K562 (cell line): ENCODE results near the gene RBM20. TPM values are rescaled to one million over a fixed set of nuclear protein-coding genes. Genes with fewer than 3 reads are reported as not detected.

Experiments
- ATAC-seq: fragments of 200-7000 bp; cut with Tn5 transposase; 3 replicates; pipeline ENCODE4 v1.9.1; 2020; ENCODE audit warnings: moderate library complexity
- BruUV-seq: library from RNA; stranded (reverse); fragments of 400-500 nt; replicated peaks from 2 replicates; lab custom pipeline; 2021; lab: Mats Ljungman, UMichigan
- CTCF ChIA-PET: fragments of 300-600 bp; formaldehyde crosslinking; extraction: SDS; loops from one replicate; lab custom pipeline; 2021; ENCODE audit warnings: low intra/inter-chr PET ratio; lab: Yijun Ruan, JAX
- POLR2A ChIA-PET: fragments of 300-600, 350-650 bp; sonication (Branson Sonifier 250); formaldehyde crosslinking; extraction: SDS; loops from one replicate; lab custom pipeline; 2021; ENCODE audit warnings: antibody characterized with exemption, inconsistent platforms; lab: Yijun Ruan, JAX
- DNase-seq, 4 experiments: peaks; one replicate each; pipeline versions ENCODE4 v3.0.0 to v3.0.0-alpha.2; 2011 to 2018; ENCODE audit warnings: low spot score in 3 of 4, mixed read lengths in 3 of 4; ENCODE audit errors: extremely low read depth in 1 of 4
- FAIRE-seq: peaks from 2 replicates; lab custom pipeline; 2011; peaks lifted over from hg19 to GRCh38; lab: Jason Lieb, UNC
- H2AFZ ChIP-seq: 2 replicates; pipeline ENCODE4 v1.6.0; 2011; ENCODE audit warnings: low read depth, low read length, control low read depth, inconsistent platforms
- H3K27ac ChIP-seq: fragments of 200-600 bp; 3 replicates; pipeline ENCODE4 v1.8.0; 2011; ENCODE audit warnings: low read depth, mild to moderate bottlenecking, control low read depth, inconsistent platforms, low read length, moderate library complexity, mixed read lengths; ENCODE audit errors: extremely low read depth
- H3K27me3 ChIP-seq, 2 experiments: fragments of 300-600 bp in 1 of 2; 2 replicates in 1 of 2; 3 replicates in 1 of 2; pipeline versions ENCODE4 v1.6.0 to v1.8.0; 2011; ENCODE audit warnings: inconsistent platforms in 2 of 2, low read length in 2 of 2, mild to moderate bottlenecking in 1 of 2, mixed read lengths in 1 of 2, moderate library complexity in 1 of 2; ENCODE audit not compliant: control insufficient read depth in 2 of 2, insufficient read depth in 2 of 2
- H3K36me3 ChIP-seq: fragments of 300-600 bp; 3 replicates; pipeline ENCODE4 v1.8.0; 2011; ENCODE audit warnings: mild to moderate bottlenecking, low read length, inconsistent platforms; ENCODE audit not compliant: control insufficient read depth, insufficient read depth
- H3K4me1 ChIP-seq, 2 experiments: fragments of 200-600 bp in 1 of 2; replicated peaks in 1 of 2; 2 replicates in 1 of 2; 3 replicates in 1 of 2; pipeline versions ENCODE4 v1.5.1 to v1.8.0; 2011; ENCODE audit warnings: inconsistent platforms in 2 of 2, low read length in 2 of 2, mild to moderate bottlenecking in 1 of 2, mixed read lengths in 1 of 2, moderate library complexity in 1 of 2; ENCODE audit not compliant: control insufficient read depth in 2 of 2, insufficient read depth in 2 of 2
- H3K4me2 ChIP-seq: 2 replicates; pipeline ENCODE4 v1.6.1; 2011; ENCODE audit warnings: low read length, control low read depth, inconsistent platforms, mixed read lengths; ENCODE audit not compliant: insufficient read depth
- H3K4me3 ChIP-seq: fragments of 200-600 bp; sonication (generic), shearing (Covaris generic); 2 replicates; pipeline ENCODE4 v1.5.1; 2016; ENCODE audit warnings: control low read depth, inconsistent platforms
- H3K79me2 ChIP-seq: fragments of 200-600 bp; 3 replicates; pipeline ENCODE4 v1.8.0; 2011; ENCODE audit warnings: low read length, inconsistent platforms; ENCODE audit not compliant: control insufficient read depth, insufficient read depth
- H3K9ac ChIP-seq, 2 experiments: 2 replicates each; pipeline versions ENCODE4 v1.6.0 to v1.6.1; 2011; ENCODE audit warnings: low read depth in 2 of 2, low read length in 2 of 2, control low read depth in 1 of 2, inconsistent platforms in 1 of 2, mild to moderate bottlenecking in 1 of 2, mixed read lengths in 1 of 2; ENCODE audit not compliant: insufficient read depth in 1 of 2
- H3K9me1 ChIP-seq: one replicate; pipeline ENCODE4 v1.6.0; 2011; ENCODE audit warnings: inconsistent platforms, mild to moderate bottlenecking, low read length, moderate library complexity; ENCODE audit not compliant: control insufficient read depth, insufficient read depth
- H3K9me3 ChIP-seq: replicated peaks from 2 replicates; pipeline ENCODE4 v1.5.1; 2011; ENCODE audit warnings: low read depth, low read length, inconsistent platforms; ENCODE audit not compliant: control insufficient read depth, insufficient read depth
- H4K20me1 ChIP-seq: replicated peaks from 2 replicates; pipeline ENCODE4 v1.6.1; 2011; ENCODE audit warnings: low read length, inconsistent platforms, mixed read lengths; ENCODE audit not compliant: control insufficient read depth, insufficient read depth
- DPF2 ChIP-seq: fragments of 450-650 bp; IDR thresholded peaks from 2 replicates; pipeline ENCODE4 v1.6.1; 2016
- GTF2B ChIP-seq: IDR thresholded peaks from 2 replicates; pipeline ENCODE4 v1.6.1; 2011; ENCODE audit not compliant: insufficient read length; ENCODE audit errors: extremely low read depth
- HCFC1 ChIP-seq: IDR thresholded peaks from 2 replicates; pipeline ENCODE4 v1.6.1; 2012; ENCODE audit warnings: low read depth, low read length, improper control_type of control experiment
- KAT7 ChIP-seq: sonication (generic); formaldehyde crosslinking; IDR thresholded peaks from 2 replicates; pipeline ENCODE4 v1.8.0; 2022; ENCODE audit warnings: missing genetic modification reagents, mild to moderate bottlenecking, borderline replicate concordance
- MCM5 ChIP-seq: fragments of 450-650 bp; IDR thresholded peaks from 2 replicates; pipeline ENCODE4 v1.6.1; 2016; ENCODE audit warnings: low read depth
- RBM34 ChIP-seq: fragments of 200-400 bp; formaldehyde crosslinking; IDR thresholded peaks from 2 replicates; pipeline ENCODE4 v1.6.1; 2018; ENCODE audit warnings: low read length, borderline replicate concordance; ENCODE audit not compliant: insufficient read depth
- RUNX1 ChIP-seq: sonication (generic); IDR thresholded peaks from 2 replicates; pipeline ENCODE4 v1.6.1; 2016; ENCODE audit warnings: antibody characterized with exemption, low read depth
- SAP30 ChIP-seq: fragments of 200-600 bp; sonication (generic); IDR thresholded peaks from 2 replicates; pipeline ENCODE4 v1.6.1; 2012; ENCODE audit warnings: borderline replicate concordance, low read depth, mild to moderate bottlenecking, moderate library complexity, low read length, control low read depth, inconsistent platforms; ENCODE audit not compliant: insufficient read depth, poor library complexity, severe bottlenecking
- SMC3 ChIP-seq: conservative IDR thresholded peaks from 2 replicates; pipeline ENCODE4 v1.6.1; 2011; ENCODE audit warnings: low read depth, low read length, improper control_type of control experiment; ENCODE audit not compliant: insufficient read depth
- STAT6 ChIP-seq: sonication (generic); formaldehyde crosslinking; IDR thresholded peaks from 2 replicates; pipeline ENCODE4 v1.8.1; 2023; ENCODE audit warnings: mild to moderate bottlenecking, missing genetic modification reagents
- TEAD4 ChIP-seq, 2 experiments: sonication (generic) in 1 of 2; formaldehyde crosslinking in 1 of 2; IDR thresholded peaks; 2 replicates each; pipeline versions ENCODE4 v1.6.1 to v1.8.0; 2012 to 2022; ENCODE audit warnings: borderline replicate concordance in 1 of 2, inconsistent platforms in 1 of 2, low read length in 1 of 2, mild to moderate bottlenecking in 1 of 2, missing genetic modification reagents in 1 of 2
- U2AF1 ChIP-seq: fragments of 200-400 bp; formaldehyde crosslinking; optimal IDR thresholded peaks from 2 replicates; pipeline ENCODE3; 2017; ENCODE audit warnings: mild to moderate bottlenecking, low read depth, low read length, moderate library complexity
- ZSCAN32 ChIP-seq: fragments of 450-650 bp; formaldehyde crosslinking; IDR thresholded peaks from 2 replicates; pipeline ENCODE4 v1.4.0; 2020; ENCODE audit warnings: mild to moderate bottlenecking, moderate library complexity
- WGBS: fragments of 100-300 bp; shearing (Covaris generic); methylation state at CpG from one replicate; pipeline ENCODE4 v1.1.6; 2016; ENCODE audit warnings: low coverage, mixed read lengths; ENCODE audit not compliant: insufficient coverage; ENCODE audit errors: missing lambda C conversion rate; 5-methylcytosine and 5-hydroxymethylcytosine counted together
- in situ Hi-C: fragments of 300-500 bp; cut with MboI; formaldehyde crosslinking; loops from 4 replicates; pipeline ENCODE4 v1.15.0; 2018; ENCODE audit warnings: inconsistent platforms, mixed read lengths
- intact Hi-C: fragments of 100-400 bp; cut with micrococcal nuclease; formaldehyde crosslinking; loops from 2 replicates; pipeline ENCODE4 v1.14.2; 2022
- polyA plus RNA-seq, 8 experiments: library from polyadenylated mRNA; depleted of rRNA in 4 of 8; stranded (reverse) in 5 of 8; unstranded in 3 of 8; fragments of >200 nt; fragmentation: Nextera tagmentation in 2 of 8; fragmentation: Illumina TruSeq in 1 of 8; extraction: Ambion mirVana in 2 of 8; extraction: Trizol in 1 of 8; gene quantifications; 2 replicates each; pipeline versions ENCODE4 v1.2.1 to v1.2.3, GENCODE V29; 2011 to 2014; ENCODE audit warnings: inconsistent platforms in 1 of 8, missing spikeins in 1 of 8
- total RNA-seq, 7 experiments: library from RNA; depleted of rRNA in 6 of 7; stranded (reverse); fragments of >200 nt in 6 of 7; fragmentation: Illumina TruSeq in 2 of 7; extraction: Trizol in 2 of 7; gene quantifications; 2 replicates each; pipeline versions ENCODE4 v1.2.1 to v1.2.3, GENCODE V29; 2011 to 2021; ENCODE audit warnings: low replicate concordance in 1 of 7

RBM20 gene
- total and polyA plus RNA-seq, 9 of the 15 experiments (the other 6 are each of a cell fraction or from before 2014, with no cell fraction given) = 0.63 to 5.7 (median 3.2) TPM

GRCh38 chr10:110681023-110681681, 37.0 kb downstream of the RBM20 start (continued):
- TF ChIP-seq TEAD4 (IDR thresholded peaks at IDR 0.05; ENCODE audit: low read length) = 0 out of 2 replicates have a peak, but pooled peaks have one; percentile 20
- TF ChIP-seq TEAD4 (CRISPR knock-in tag; IDR thresholded peaks at IDR 0.05; ENCODE audit: borderline replicate concordance) = no peak
- peak; percentile 37; the same call in 1 of the 2 replicates for TF ChIP-seq SMC3
- no peak for TF ChIP-seq RBM34

- intact Hi-C loops (no loop called here), in situ Hi-C loops (no loop called here)
- WGBS = 61% methylated on average over 3 of the region's 3 CpGs
- no peaks in the 10 kb centered on the region for H4K20me1 ChIP-seq
- H3K4me2 ChIP-seq = no peak overlapping the region
- no peak for TF ChIP-seq RBM34
- no peak for TF ChIP-seq RUNX1
- TF ChIP-seq DPF2 = no peak
- TF ChIP-seq U2AF1 = no peak
- no peak for TF ChIP-seq GTF2B
- no peak for TF ChIP-seq SAP30
- TF ChIP-seq MCM5 = no peak
- no peak for TF ChIP-seq HCFC1
- TF ChIP-seq ZSCAN32 (CRISPR knock-in tag) = no peak
- TF ChIP-seq KAT7 (CRISPR knock-in tag) = no peak
- TF ChIP-seq STAT6 (CRISPR knock-in tag) = no peak
- H3K4me1 ChIP-seq = peaks cover 0 to 11% of the 10 kb centered on the region in 2 experiments; a peak in 3 of 5 replicates
- H2AFZ ChIP-seq = no peak overlapping the region
- 0 out of 2 replicates have a peak, but pooled peaks cover 1% of the 10 kb centered on the region for H3K9me3 ChIP-seq
- H3K4me3 ChIP-seq = no peak overlapping the region
- ChIA-PET POLR2A (interaction anchor here (1.3 kb wide), 1 partner anchor 10 kb away, joined by 3 read pairs; no protein-coding TSS in a partner anchor), CTCF (interaction anchor here (2.2 kb wide), 1 partner anchor 72 kb away, joined by 14 read pairs; no protein-coding TSS in a partner anchor)
- H3K9me1 ChIP-seq = no peaks in the 10 kb centered on the region
- FAIRE-seq (no peak), ATAC-seq (no peak), DNase-seq (no peak)
- H3K79me2 ChIP-seq = peaks cover 17% of the 10 kb centered on the region
- no peak overlapping the region for H3K27ac ChIP-seq
- H3K9ac ChIP-seq = no peak overlapping the region
- BruUV-seq = no TSS peak
- no peaks in the 10 kb centered on the region for H3K27me3 ChIP-seq
- no peaks in the 10 kb centered on the region for H3K36me3 ChIP-seq
These were observed 38.2 kb downstream of the RBM20 start for GRCh38 chr10:110682348-110682747.
